ENCODE measurements around the gene DCP1B. TPM values are rescaled to one million over a fixed set of nuclear protein-coding genes. Genes with fewer than 3 reads are reported as not detected.

DCP1B gene
- total RNA-seq, 2 donors from 2014 or later: 7.9 to 13.2 TPM

DNA sequence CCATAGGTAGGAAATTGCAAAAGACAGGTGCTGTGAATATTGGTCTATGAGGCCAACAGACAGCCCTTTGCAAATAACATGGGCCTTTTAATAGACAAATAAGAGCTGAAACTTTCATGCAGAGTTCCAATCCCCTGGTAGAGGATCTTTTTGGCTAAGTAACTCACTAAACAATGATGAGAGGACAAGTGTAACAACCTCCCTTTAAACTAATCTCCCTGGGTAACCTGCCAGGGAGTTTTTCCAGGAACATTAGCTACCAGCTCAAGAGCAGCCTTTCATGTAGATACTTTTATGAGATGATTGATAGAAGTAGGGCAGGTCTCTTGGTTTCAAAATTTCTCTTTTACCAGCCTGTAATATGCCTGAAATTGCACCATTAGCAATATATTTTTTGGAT is 34.8 kb upstream of the DCP1B start:
- DNase-seq: no peak
- Histone ChIP-seq H3K36me3 (replicated peaks in 1 of 2; ENCODE audit: insufficient read depth in 1 of 2, low read depth in 2 of 2) (no peaks in the 10 kb centered on the region), H3K4me3 (no peak overlapping the region), H3K27ac (no peak overlapping the region), H3K4me1 (peaks cover 9% of the 10 kb centered on the region), H3K27me3 (no peaks in the 10 kb centered on the region), H3K9me3 (no peaks in the 10 kb centered on the region)
- intact Hi-C loops (cut with DNase I): loop anchor here (10.0 kb wide), 1 partner anchor 234 kb away; no protein-coding TSS in a partner anchor
- ATAC-seq: no peak
- no peak for TF ChIP-seq POLR2A (IDR thresholded peaks at IDR 0.05)
- TF ChIP-seq CTCF (IDR thresholded peaks at IDR 0.05): no peak

- TF ChIP-seq POLR2A (IDR thresholded peaks at IDR 0.05) (no peak), CTCF (IDR thresholded peaks at IDR 0.05) (no peak)
- WGBS, 2 donors: 56 to 65% methylated on average over 15 of the region's 15 CpGs
- no peak overlapping the region for H3K27ac ChIP-seq
- H3K27me3 ChIP-seq: no peaks in the 10 kb centered on the region
- ATAC-seq (peak; percentile 7), DNase-seq (no peak)
- no peaks in the 10 kb centered on the region for H3K9me3 ChIP-seq
- peaks cover 9% of the 10 kb centered on the region for H3K4me1 ChIP-seq
- H3K36me3 ChIP-seq (replicated peaks in 1 of 2; ENCODE audit: insufficient read depth in 1 of 2, low read depth in 2 of 2): no peaks in the 10 kb centered on the region
- H3K4me3 ChIP-seq: no peak overlapping the region
- intact Hi-C loops (cut with DNase I): loop anchor here (10.0 kb wide), 1 partner anchor 231 kb away; no protein-coding TSS in a partner anchor
Measured at GRCh38 chr12:2035431-2036055, 31.3 kb upstream of the DCP1B start.

DNA sequence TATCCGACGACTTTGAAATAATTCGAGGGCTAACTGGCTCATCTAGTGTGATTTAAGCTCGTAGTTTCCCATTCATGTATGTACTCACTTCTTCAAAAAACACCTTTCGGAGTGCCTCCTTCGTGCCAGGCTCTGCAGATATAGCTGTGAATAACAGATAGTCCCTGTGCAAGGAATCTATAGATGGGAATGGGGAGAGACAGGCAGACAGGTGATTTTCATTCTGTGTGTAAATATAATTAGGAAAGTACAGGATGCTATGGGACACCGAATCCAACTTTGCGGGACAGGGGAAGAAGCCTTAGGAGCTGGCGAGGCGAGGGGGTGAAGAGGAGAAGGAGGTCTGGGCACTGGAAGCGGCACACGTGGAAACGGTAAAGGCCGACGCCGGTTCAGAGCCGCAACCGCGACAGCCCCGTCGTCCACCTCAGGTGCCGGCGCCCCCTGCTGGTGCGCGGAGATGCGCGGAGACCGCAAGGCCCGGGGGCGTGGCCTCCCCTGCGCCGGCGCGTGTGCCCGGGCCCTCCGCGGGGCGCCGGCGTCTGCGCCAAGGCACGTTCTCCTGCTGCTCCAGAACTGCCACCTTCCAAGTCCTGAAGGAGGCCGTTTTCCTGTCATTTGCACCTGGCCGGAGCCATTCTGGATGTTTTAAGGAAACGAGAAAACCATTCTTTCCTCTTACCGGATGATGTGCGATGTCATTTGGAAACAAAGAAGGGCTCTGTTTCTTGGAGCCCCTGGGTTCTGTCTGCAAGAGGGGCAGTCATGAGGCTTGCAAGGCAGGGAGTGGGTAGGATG is 30.6 kb upstream of the DCP1B start:
- Histone ChIP-seq H3K4me1 (peaks cover 9% of the 10 kb centered on the region), H3K27me3 (no peaks in the 10 kb centered on the region), H3K9me3 (no peaks in the 10 kb centered on the region), H3K36me3 (replicated peaks in 1 of 2; ENCODE audit: insufficient read depth in 1 of 2, low read depth in 2 of 2) (no peaks in the 10 kb centered on the region), H3K27ac (no peak overlapping the region), H3K4me3 (no peak overlapping the region)
- peak; percentile 87 to 92 (median 88) for DNase-seq
- WGBS, 2 donors: 9 to 11% methylated on average over 47 of the region's 47 CpGs
- intact Hi-C loops (cut with DNase I): loop anchor here (10.0 kb wide), 1 partner anchor 230 kb away; no protein-coding TSS in a partner anchor
- ATAC-seq: peak; percentile 96
- no peak for TF ChIP-seq POLR2A (IDR thresholded peaks at IDR 0.05)
- peak; percentile 71 to 97 (median 94) for TF ChIP-seq CTCF (IDR thresholded peaks at IDR 0.05)

- Histone ChIP-seq H3K4me1 (peaks cover 9% of the 10 kb centered on the region), H3K4me3 (no peak overlapping the region), H3K27me3 (no peaks in the 10 kb centered on the region), H3K9me3 (no peaks in the 10 kb centered on the region), H3K36me3 (replicated peaks in 1 of 2; ENCODE audit: insufficient read depth in 1 of 2, low read depth in 2 of 2) (no peaks in the 10 kb centered on the region), H3K27ac (no peak overlapping the region)
- no peak for TF ChIP-seq POLR2A (IDR thresholded peaks at IDR 0.05)
- TF ChIP-seq CTCF (IDR thresholded peaks at IDR 0.05): no peak
- no peak for DNase-seq
- intact Hi-C loops (cut with DNase I): loop anchor here (10.0 kb wide), 1 partner anchor 228 kb away; no protein-coding TSS in a partner anchor
- no peak for ATAC-seq
- WGBS, 2 donors: 63 to 73% methylated on average over 8 of the region's 8 CpGs
Measured at GRCh38 chr12:2032506-2032905, 28.2 kb upstream of the DCP1B start.
